ENCODE data around the gene CDC14B. TPM values are rescaled to one million over a fixed set of nuclear protein-coding genes. Genes with fewer than 3 reads are reported as not detected.

Gene CDC14B
- polyA plus RNA-seq, 1 donor from 2014 or later: 7.0 TPM

- no peaks in the 10 kb centered on the region for H4K20me1 ChIP-seq (ENCODE audit: insufficient read depth)
- no peak overlapping the region for H3K4me2 ChIP-seq (ENCODE audit: low read length)
- no peaks in the 10 kb centered on the region for H3K9me3 ChIP-seq (ENCODE audit: low read length)
- H3K9ac ChIP-seq (ENCODE audit: low read length): no peak overlapping the region
- H2AFZ ChIP-seq (ENCODE audit: low read depth, low read length): no peak overlapping the region
- no peaks in the 10 kb centered on the region for H3K27me3 ChIP-seq (ENCODE audit: insufficient read depth, low read depth, low read length)
- no peak overlapping the region for H3K27ac ChIP-seq (ENCODE audit: low read length)
- H3F3A ChIP-seq (ENCODE audit: insufficient read depth, low read length, poor library complexity, severe bottlenecking): no peaks in the 10 kb centered on the region
- no peaks in the 10 kb centered on the region for H3K9me2 ChIP-seq (ENCODE audit: insufficient read depth, low read length)
- no peaks in the 10 kb centered on the region for H3K79me2 ChIP-seq (replicated peaks; ENCODE audit: insufficient read depth, low read length)
- TF ChIP-seq POLR2AphosphoS5 (IDR thresholded peaks at IDR 0.05) (no peak), SMC3 (conservative IDR thresholded peaks at IDR 0.05; ENCODE audit: poor library complexity) (no peak), EZH2 (IDR thresholded peaks at IDR 0.05; ENCODE audit: borderline replicate concordance, insufficient read depth, low read length, poor library complexity, severe bottlenecking) (no peak), TAF1 (IDR thresholded peaks at IDR 0.05; ENCODE audit: low read depth) (no peak), MXI1 (conservative IDR thresholded peaks at IDR 0.05; ENCODE audit: poor library complexity, severe bottlenecking) (no peak), RAD21 (conservative IDR thresholded peaks at IDR 0.05) (no peak), EP300 (conservative IDR thresholded peaks at IDR 0.05; ENCODE audit: poor library complexity, severe bottlenecking) (no peak)
- TF ChIP-seq, protein P1, sequence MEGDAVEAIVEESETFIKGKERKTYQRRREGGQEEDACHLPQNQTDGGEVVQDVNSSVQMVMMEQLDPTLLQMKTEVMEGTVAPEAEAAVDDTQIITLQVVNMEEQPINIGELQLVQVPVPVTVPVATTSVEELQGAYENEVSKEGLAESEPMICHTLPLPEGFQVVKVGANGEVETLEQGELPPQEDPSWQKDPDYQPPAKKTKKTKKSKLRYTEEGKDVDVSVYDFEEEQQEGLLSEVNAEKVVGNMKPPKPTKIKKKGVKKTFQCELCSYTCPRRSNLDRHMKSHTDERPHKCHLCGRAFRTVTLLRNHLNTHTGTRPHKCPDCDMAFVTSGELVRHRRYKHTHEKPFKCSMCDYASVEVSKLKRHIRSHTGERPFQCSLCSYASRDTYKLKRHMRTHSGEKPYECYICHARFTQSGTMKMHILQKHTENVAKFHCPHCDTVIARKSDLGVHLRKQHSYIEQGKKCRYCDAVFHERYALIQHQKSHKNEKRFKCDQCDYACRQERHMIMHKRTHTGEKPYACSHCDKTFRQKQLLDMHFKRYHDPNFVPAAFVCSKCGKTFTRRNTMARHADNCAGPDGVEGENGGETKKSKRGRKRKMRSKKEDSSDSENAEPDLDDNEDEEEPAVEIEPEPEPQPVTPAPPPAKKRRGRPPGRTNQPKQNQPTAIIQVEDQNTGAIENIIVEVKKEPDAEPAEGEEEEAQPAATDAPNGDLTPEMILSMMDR (IDR thresholded peaks at IDR 0.05; ENCODE audit: poor library complexity, severe bottlenecking): no peak
- TF ChIP-seq, protein P2, sequence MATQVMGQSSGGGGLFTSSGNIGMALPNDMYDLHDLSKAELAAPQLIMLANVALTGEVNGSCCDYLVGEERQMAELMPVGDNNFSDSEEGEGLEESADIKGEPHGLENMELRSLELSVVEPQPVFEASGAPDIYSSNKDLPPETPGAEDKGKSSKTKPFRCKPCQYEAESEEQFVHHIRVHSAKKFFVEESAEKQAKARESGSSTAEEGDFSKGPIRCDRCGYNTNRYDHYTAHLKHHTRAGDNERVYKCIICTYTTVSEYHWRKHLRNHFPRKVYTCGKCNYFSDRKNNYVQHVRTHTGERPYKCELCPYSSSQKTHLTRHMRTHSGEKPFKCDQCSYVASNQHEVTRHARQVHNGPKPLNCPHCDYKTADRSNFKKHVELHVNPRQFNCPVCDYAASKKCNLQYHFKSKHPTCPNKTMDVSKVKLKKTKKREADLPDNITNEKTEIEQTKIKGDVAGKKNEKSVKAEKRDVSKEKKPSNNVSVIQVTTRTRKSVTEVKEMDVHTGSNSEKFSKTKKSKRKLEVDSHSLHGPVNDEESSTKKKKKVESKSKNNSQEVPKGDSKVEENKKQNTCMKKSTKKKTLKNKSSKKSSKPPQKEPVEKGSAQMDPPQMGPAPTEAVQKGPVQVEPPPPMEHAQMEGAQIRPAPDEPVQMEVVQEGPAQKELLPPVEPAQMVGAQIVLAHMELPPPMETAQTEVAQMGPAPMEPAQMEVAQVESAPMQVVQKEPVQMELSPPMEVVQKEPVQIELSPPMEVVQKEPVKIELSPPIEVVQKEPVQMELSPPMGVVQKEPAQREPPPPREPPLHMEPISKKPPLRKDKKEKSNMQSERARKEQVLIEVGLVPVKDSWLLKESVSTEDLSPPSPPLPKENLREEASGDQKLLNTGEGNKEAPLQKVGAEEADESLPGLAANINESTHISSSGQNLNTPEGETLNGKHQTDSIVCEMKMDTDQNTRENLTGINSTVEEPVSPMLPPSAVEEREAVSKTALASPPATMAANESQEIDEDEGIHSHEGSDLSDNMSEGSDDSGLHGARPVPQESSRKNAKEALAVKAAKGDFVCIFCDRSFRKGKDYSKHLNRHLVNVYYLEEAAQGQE (IDR thresholded peaks at IDR 0.05; ENCODE audit: borderline replicate concordance): no peak
- no peaks in the 10 kb centered on the region for H3K36me3 ChIP-seq (ENCODE audit: insufficient read depth, low read length)
- H3K4me3 ChIP-seq (ENCODE audit: low read length): no peak overlapping the region
These were observed 99.9 kb downstream of the CDC14B start for GRCh38 chr9:96519787-96520186.

DNA sequence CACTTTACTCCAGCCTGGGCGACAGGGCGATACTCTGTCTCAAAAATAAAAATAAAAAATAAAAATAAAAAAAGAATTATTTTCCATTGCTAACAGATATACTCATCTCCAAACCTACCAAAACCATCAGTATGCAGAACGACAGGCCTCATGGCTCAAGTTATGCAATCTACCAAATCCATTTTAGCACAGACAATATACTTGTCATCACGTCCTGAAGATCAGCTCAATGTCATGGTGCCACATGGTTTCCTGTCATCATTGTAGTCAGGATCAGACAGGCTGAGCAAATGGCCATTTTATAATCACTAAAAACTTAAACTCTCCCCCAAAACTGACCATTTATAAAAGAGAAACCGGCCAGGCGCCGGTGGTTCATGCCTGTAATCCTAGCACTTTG lies 100.5 kb downstream of the CDC14B start:
- TF ChIP-seq, protein P2 (IDR thresholded peaks at IDR 0.05; ENCODE audit: borderline replicate concordance): no peak
- no peak for TF ChIP-seq TAF1 (IDR thresholded peaks at IDR 0.05; ENCODE audit: low read depth)
- TF ChIP-seq RAD21 (conservative IDR thresholded peaks at IDR 0.05): no peak
- H4K20me1 ChIP-seq (ENCODE audit: insufficient read depth): no peaks in the 10 kb centered on the region
- no peaks in the 10 kb centered on the region for H3K36me3 ChIP-seq (ENCODE audit: insufficient read depth, low read length)
- no peak overlapping the region for H3K4me3 ChIP-seq (ENCODE audit: low read length)
- no peaks in the 10 kb centered on the region for H3F3A ChIP-seq (ENCODE audit: insufficient read depth, low read length, poor library complexity, severe bottlenecking)
- no peak overlapping the region for H3K27ac ChIP-seq (ENCODE audit: low read length)
- no peak overlapping the region for H2AFZ ChIP-seq (ENCODE audit: low read depth, low read length)
- no peaks in the 10 kb centered on the region for H3K27me3 ChIP-seq (ENCODE audit: insufficient read depth, low read depth, low read length)
- no peak overlapping the region for H3K4me2 ChIP-seq (ENCODE audit: low read length)
- no peak overlapping the region for H3K9ac ChIP-seq (ENCODE audit: low read length)
- no peaks in the 10 kb centered on the region for H3K9me3 ChIP-seq (ENCODE audit: low read length)
- no peaks in the 10 kb centered on the region for H3K79me2 ChIP-seq (replicated peaks; ENCODE audit: insufficient read depth, low read length)
- H3K9me2 ChIP-seq (ENCODE audit: insufficient read depth, low read length): no peaks in the 10 kb centered on the region

All from neural cell (in vitro differentiated cells).